RWPE2 (cell line): ENCODE data around the gene PRPF31.
A peak's percentile ranks its signal among the peaks of the same experiment; 100 is the strongest.

Source experiments
- ATAC-seq: fragments of 200-7000 bp; cut with Tn5 transposase; 3 replicates; pipeline ENCODE4 v1.9.1; 2021; ENCODE audit warnings: low read depth
- DNase-seq: peaks from one replicate; pipeline ENCODE4 v3.0.0-alpha.2; 2020; ENCODE audit warnings: low spot score
- H3K27ac ChIP-seq: fragments of 450-650 bp; 2 replicates; pipeline ENCODE4 v1.5.1; 2017; ENCODE audit warnings: mild to moderate bottlenecking; ENCODE audit not compliant: poor library complexity, severe bottlenecking
- H3K27me3 ChIP-seq: fragments of 250-450 bp; sonication (Bioruptor Pico); 2 replicates; pipeline ENCODE4 v1.5.1; 2021; ENCODE audit warnings: mild to moderate bottlenecking, moderate library complexity; ENCODE audit not compliant: insufficient read depth, poor library complexity, severe bottlenecking
- H3K36me3 ChIP-seq: fragments of 250-450 bp; sonication (Bioruptor Pico); 2 replicates; pipeline ENCODE4 v1.5.1; 2020; ENCODE audit warnings: low read depth, mild to moderate bottlenecking, moderate library complexity
- H3K4me1 ChIP-seq: fragments of 250-450 bp; sonication (Bioruptor Pico); 2 replicates; pipeline ENCODE4 v1.5.1; 2021; ENCODE audit warnings: mild to moderate bottlenecking, moderate library complexity; ENCODE audit not compliant: insufficient read depth, poor library complexity, severe bottlenecking
- H3K4me3 ChIP-seq: fragments of 250-450 bp; sonication (Bioruptor Pico); 2 replicates; pipeline ENCODE4 v1.5.1; 2021; ENCODE audit warnings: mild to moderate bottlenecking, moderate library complexity; ENCODE audit not compliant: severe bottlenecking
- H3K9me3 ChIP-seq: fragments of 250-450 bp; sonication (Bioruptor Pico); 2 replicates; pipeline ENCODE4 v1.5.1; 2021; ENCODE audit warnings: mild to moderate bottlenecking, moderate library complexity; ENCODE audit not compliant: severe bottlenecking
- CTCF ChIP-seq: fragments of 450-650 bp; IDR thresholded peaks from one replicate; pipeline ENCODE4 v1.5.1; 2017; ENCODE audit warnings: mild to moderate bottlenecking, moderate library complexity; ENCODE audit not compliant: poor library complexity, severe bottlenecking

The PRPF31 gene

DNA sequence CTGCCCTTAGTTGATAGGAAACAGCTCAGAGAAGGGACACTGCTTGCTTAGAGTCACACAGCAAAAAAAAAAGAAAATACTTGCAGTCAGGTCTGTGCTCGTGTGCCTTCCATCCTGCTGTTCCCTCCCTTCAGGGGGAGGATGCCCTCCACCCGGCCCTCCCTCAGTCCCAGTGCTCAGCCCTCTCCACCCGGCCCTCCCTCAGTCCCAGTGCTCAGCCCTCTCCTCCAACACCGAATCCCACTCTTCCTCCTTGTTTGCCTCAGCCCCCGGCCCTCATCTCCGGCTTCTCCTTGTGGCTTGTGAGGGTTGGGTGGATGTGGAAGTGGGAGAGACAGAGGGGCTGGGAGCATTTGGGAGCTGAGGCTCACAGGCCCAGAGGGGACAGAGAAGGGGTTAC lies 5.9 kb upstream of the PRPF31 start:
- ATAC-seq (0 out of 3 replicates have a peak, but pooled peaks have one; percentile 8), DNase-seq (no peak)
- Histone ChIP-seq H3K36me3 (peaks cover 50% of the 10 kb centered on the region), H3K9me3 (no peaks in the 10 kb centered on the region), H3K4me3 (no peak overlapping the region), H3K27ac (no peak overlapping the region), H3K4me1 (no peaks in the 10 kb centered on the region), H3K27me3 (no peaks in the 10 kb centered on the region)
- TF ChIP-seq CTCF: no peak

DNA sequence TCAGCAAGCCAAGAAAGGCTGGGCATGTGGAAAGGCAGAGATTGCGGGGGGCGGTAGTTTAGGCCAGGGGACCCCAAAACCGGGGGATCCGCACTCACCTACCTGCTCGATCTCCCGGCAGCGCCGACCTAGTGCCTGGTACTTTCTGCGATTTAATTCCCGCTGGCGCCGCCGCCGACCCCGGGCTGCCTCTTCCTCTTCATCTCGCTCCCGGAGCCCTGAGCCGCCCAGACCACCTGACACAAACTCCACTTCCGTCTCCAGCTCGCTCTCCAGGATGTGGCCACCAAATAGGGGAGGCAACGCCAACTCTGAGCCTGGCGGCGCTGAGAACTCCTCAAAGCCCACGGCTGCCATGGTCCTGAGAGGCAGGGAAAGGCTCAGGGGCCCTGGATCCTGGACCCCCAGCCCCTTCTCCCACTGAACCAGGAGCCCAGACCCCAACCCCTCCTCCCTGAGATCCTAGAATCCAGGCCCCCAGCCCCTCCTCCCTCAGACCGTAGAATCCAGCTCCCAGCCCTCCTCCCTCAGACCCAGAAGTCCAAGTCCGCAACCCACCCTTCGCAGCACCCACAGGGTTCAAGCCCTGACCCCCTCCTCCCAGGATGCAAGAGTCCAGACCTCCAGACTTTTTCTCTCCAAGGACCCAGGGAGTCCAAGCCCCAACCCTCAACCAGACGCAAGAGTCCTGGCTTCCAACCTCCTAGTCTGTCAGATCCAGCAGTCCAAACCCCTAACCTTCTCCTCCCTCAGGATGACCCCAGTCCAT lies 1.0 kb upstream of the PRPF31 start:
- H3K4me3 ChIP-seq: peak overlapping the region; percentile 71
- TF ChIP-seq CTCF: no peak
- DNase-seq: no peak
- 0 out of 3 replicates have a peak, but pooled peaks have one; percentile 20 for ATAC-seq
- H3K36me3 ChIP-seq: peaks cover 29% of the 10 kb centered on the region
- no peaks in the 10 kb centered on the region for H3K9me3 ChIP-seq
- peaks cover 5% of the 10 kb centered on the region for H3K4me1 ChIP-seq
- no peaks in the 10 kb centered on the region for H3K27me3 ChIP-seq
- peak overlapping the region; percentile 49 for H3K27ac ChIP-seq

DNA sequence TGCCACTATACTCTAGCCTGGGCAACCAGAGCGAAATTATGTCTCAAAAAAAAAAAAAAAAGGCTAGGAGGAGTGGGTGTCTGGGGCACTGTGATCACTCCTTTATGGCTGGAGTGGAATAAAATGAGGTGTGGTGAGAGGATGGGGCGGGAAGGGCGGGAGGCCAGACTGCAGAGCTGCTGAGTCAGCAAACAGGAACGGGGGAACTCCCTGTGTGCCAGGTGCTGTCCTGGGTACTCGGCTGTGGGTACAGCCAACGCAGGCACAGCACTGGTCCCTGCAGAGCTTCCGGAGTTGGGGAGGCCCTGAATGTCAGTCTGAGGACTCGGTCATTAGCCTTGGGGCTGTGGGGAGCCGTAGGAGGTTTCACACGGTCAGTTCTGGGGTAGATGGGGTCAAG lies 5.7 kb downstream of the PRPF31 start:
- H3K36me3 ChIP-seq: peaks cover 65% of the 10 kb centered on the region
- ATAC-seq (no peak), DNase-seq (no peak)
- H3K4me1 ChIP-seq: peaks cover 5% of the 10 kb centered on the region
- H3K27ac ChIP-seq: no peak overlapping the region
- H3K27me3 ChIP-seq: no peaks in the 10 kb centered on the region
- no peaks in the 10 kb centered on the region for H3K9me3 ChIP-seq
- TF ChIP-seq CTCF: no peak
- H3K4me3 ChIP-seq: no peak overlapping the region

DNA sequence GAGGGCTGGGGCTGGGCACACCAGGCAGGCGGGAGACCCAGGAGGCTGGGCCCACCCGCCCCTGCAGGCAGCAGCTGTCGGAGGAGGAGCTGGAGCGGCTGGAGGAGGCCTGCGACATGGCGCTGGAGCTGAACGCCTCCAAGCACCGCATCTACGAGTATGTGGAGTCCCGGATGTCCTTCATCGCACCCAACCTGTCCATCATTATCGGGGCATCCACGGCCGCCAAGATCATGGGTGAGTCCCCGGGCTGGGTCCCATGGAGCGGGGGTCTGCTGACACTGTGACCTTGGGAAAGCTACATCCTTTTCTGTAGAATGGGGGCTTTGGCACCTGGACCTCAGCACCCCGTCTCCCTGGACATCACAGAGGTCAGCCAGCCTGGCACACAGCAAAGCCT lies 8.1 kb downstream of the PRPF31 start:
- Histone ChIP-seq H3K27me3 (no peaks in the 10 kb centered on the region), H3K27ac (no peak overlapping the region), H3K4me3 (no peak overlapping the region), H3K4me1 (no peaks in the 10 kb centered on the region), H3K9me3 (no peaks in the 10 kb centered on the region), H3K36me3 (peaks cover 61% of the 10 kb centered on the region)
- no peak for TF ChIP-seq CTCF
- ATAC-seq (no peak), DNase-seq (no peak)

GRCh38 chr19:54124393-54124792 lies 8.8 kb downstream of the PRPF31 start:
- Histone ChIP-seq H3K4me3 (no peak overlapping the region), H3K27me3 (no peaks in the 10 kb centered on the region), H3K4me1 (no peaks in the 10 kb centered on the region), H3K27ac (no peak overlapping the region), H3K9me3 (no peaks in the 10 kb centered on the region), H3K36me3 (peaks cover 63% of the 10 kb centered on the region)
- no peak for DNase-seq
- TF ChIP-seq CTCF: no peak
- ATAC-seq: no peak
